Activated T-cell treated with anti-CD3 and anti-CD28 coated beads for 4 hours (primary cell): Measurements from ENCODE around the gene SCN10A.

ENCODE experiments used
- DNase-seq: peaks from one replicate; pipeline ENCODE4 v3.0.0-alpha.2; 2020

The SCN10A gene

GRCh38 chr3:38650248-38650951, 165.6 kb downstream of the SCN10A start:
- no peak for DNase-seq

GRCh38 chr3:38649500-38650247, 166.3 kb downstream of the SCN10A start, which contains the start of gene SCN5A:
TSS of gene SCN5A (minus strand) at chr3:38649687. CDS start at chr3:38633307, 16,380 bp downstream.
- peak; percentile 59 for DNase-seq

GRCh38 chr3:38648659-38649499, 167.1 kb downstream of the SCN10A start:
- DNase-seq, result no peak

- DNase-seq, result no peak
Observed at GRCh38 chr3:38648024-38648658, 167.9 kb downstream of the SCN10A start.

GRCh38 chr3:38647217-38647970, 168.6 kb downstream of the SCN10A start:
- DNase-seq, result no peak
